ENCODE results near the gene PRF1.

DNA sequence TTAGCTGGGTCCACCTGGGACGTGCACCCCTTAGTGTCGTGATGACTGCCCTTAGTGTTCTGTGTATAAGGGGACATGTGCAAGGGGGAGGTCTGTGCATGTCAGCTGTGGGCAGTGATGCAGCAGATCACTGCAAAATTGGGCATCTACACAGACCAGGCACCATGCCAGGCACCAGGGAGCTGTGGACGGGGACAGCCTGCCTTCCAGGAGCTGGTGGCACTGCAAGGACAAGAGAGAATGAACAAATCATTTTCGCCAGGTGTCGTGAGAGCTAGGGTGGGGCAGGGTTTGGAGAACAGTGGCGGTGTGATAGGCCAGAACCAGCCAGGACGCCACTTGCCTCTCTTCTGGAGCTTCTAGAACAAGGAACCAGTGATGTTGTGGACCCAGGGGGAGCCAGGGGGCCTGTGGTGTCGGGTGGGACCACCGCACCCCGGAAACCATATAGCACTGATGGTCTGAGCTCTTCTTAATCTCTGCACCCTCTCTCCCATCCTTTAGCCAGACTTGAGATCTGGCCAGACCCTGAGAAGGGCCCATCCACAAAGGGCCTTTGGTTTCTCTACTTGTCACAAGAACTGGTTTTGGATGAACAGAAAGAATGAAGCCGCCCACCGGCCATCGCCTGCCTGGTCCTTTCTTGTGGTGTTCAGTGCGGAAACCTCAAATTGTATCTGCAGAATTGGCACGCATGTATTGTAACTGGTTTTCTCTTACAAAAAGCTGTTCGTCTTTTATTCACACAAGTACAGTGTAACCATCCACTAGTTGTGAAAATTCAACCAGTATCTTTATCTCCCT lies 30.7 kb downstream of the PRF1 start:
- TF ChIP-seq, protein P1, sequence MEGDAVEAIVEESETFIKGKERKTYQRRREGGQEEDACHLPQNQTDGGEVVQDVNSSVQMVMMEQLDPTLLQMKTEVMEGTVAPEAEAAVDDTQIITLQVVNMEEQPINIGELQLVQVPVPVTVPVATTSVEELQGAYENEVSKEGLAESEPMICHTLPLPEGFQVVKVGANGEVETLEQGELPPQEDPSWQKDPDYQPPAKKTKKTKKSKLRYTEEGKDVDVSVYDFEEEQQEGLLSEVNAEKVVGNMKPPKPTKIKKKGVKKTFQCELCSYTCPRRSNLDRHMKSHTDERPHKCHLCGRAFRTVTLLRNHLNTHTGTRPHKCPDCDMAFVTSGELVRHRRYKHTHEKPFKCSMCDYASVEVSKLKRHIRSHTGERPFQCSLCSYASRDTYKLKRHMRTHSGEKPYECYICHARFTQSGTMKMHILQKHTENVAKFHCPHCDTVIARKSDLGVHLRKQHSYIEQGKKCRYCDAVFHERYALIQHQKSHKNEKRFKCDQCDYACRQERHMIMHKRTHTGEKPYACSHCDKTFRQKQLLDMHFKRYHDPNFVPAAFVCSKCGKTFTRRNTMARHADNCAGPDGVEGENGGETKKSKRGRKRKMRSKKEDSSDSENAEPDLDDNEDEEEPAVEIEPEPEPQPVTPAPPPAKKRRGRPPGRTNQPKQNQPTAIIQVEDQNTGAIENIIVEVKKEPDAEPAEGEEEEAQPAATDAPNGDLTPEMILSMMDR (IDR thresholded peaks at IDR 0.05 in 8 of 11, conservative IDR thresholded peaks at IDR 0.05 in 3 of 11), result no peak
- TF ChIP-seq POLR2A (IDR thresholded peaks at IDR 0.05), result no peak

Measured in spleen (tissue), 7 donors.